HCT116 (cell line): ENCODE results near the gene HIRA. TPM values are rescaled to one million over a fixed set of nuclear protein-coding genes. Genes with fewer than 3 reads are reported as not detected.

Experiments used
- ATAC-seq: fragments of 200-7000 bp; cut with Tn5 transposase; 2 replicates; pipeline ENCODE4 v1.9.1; 2020; ENCODE audit warnings: mild to moderate bottlenecking, moderate library complexity
- BruUV-seq: library from RNA; stranded (reverse); fragments of 400-500 nt; replicated peaks from 2 replicates; lab custom pipeline; 2021; lab: Mats Ljungman, UMichigan
- CTCF ChIA-PET: fragments of 300-600 bp; sonication (Branson Sonifier 250); formaldehyde crosslinking; loops from one replicate; lab custom pipeline; 2021; ENCODE audit warnings: antibody characterized with exemption; lab: Charles Lee
- POLR2A ChIA-PET: fragments of 300-600, 350-600 bp; sonication (Branson Sonifier 250); formaldehyde crosslinking; loops from one replicate; lab custom pipeline; 2021; ENCODE audit warnings: antibody characterized with exemption; lab: Charles Lee
- RAD21 ChIA-PET, 2 experiments: fragments of 300-600 bp; sonication (Branson Sonifier 250); formaldehyde crosslinking; loops; one replicate each; lab custom pipeline; 2023; ENCODE audit warnings: low total read pairs in 2 of 2; ENCODE audit not compliant: uncharacterized antibody in 2 of 2, unreplicated experiment in 2 of 2, low non-redundant PET in 1 of 2; lab: Charles Lee
- DNase-seq: peaks from one replicate; pipeline ENCODE4 v3.0.0-alpha.2; 2010; ENCODE audit warnings: low read depth, low spot score
- H2AFZ ChIP-seq: fragments of 200-600 bp; shearing (Covaris generic), sonication (generic); 2 replicates; pipeline ENCODE4 v1.6.1; 2017; ENCODE audit warnings: low read depth, mixed run types, mixed read lengths, antibody characterized with exemption, low read length; ENCODE audit not compliant: poor library complexity, severe bottlenecking
- H3K27ac ChIP-seq: 2 replicates; pipeline ENCODE4 v1.5.1; 2012; ENCODE audit warnings: low read depth, low read length
- H3K27me3 ChIP-seq: fragments of 200-600 bp; sonication (generic); 2 replicates; pipeline ENCODE4 v1.6.1; 2016; ENCODE audit warnings: mixed run types, low read length, mixed read lengths; ENCODE audit not compliant: insufficient read depth
- H3K36me3 ChIP-seq, 2 experiments: fragments of 200-500 bp in 1 of 2; fragments of 200-600 bp in 1 of 2; sonication (Bioruptor generic) in 1 of 2; sonication (generic) in 1 of 2; 2 replicates each; pipeline versions ENCODE4 v1.5.1 to v1.6.1; 2014 to 2016; ENCODE audit warnings: low read length in 2 of 2, inconsistent platforms in 1 of 2, mixed read lengths in 1 of 2, mixed run types in 1 of 2; ENCODE audit not compliant: insufficient read depth in 2 of 2, control insufficient read depth in 1 of 2
- H3K4me1 ChIP-seq, 2 experiments: fragments of 200-600 bp in 1 of 2; sonication (generic) in 1 of 2; 2 replicates each; pipeline versions ENCODE4 v1.5.1 to v1.6.1; 2012 to 2017; ENCODE audit warnings: low read length in 2 of 2, inconsistent platforms in 1 of 2, mild to moderate bottlenecking in 1 of 2, mixed read lengths in 1 of 2, mixed run types in 1 of 2, moderate library complexity in 1 of 2; ENCODE audit not compliant: insufficient read depth in 2 of 2, control insufficient read depth in 1 of 2
- H3K4me2 ChIP-seq: fragments of 200-600 bp; sonication (generic); 2 replicates; pipeline ENCODE4 v1.6.1; 2017; ENCODE audit warnings: mixed run types, low read length, mixed read lengths
- H3K4me3 ChIP-seq, 2 experiments: fragments of 200-600 bp in 1 of 2; sonication (generic) in 1 of 2; replicated peaks in 1 of 2; 2 replicates each; pipeline ENCODE4 v1.5.1; 2011 to 2016; ENCODE audit warnings: low read length in 2 of 2, control low read depth in 1 of 2, low read depth in 1 of 2, mild to moderate bottlenecking in 1 of 2, mixed read lengths in 1 of 2, mixed run types in 1 of 2
- H3K79me2 ChIP-seq: fragments of 200-600 bp; sonication (generic); 2 replicates; pipeline ENCODE4 v1.6.1; 2017; ENCODE audit warnings: mild to moderate bottlenecking, mixed run types, low read length, moderate library complexity, mixed read lengths; ENCODE audit not compliant: insufficient read depth
- H3K9ac ChIP-seq: fragments of 200-600 bp; sonication (generic); 2 replicates; pipeline ENCODE4 v1.6.1; 2016; ENCODE audit warnings: low read length, mixed read lengths
- H3K9me2 ChIP-seq: fragments of 200-600 bp; sonication (generic), shearing (Covaris generic); 2 replicates; pipeline ENCODE4 v1.6.1; 2017; ENCODE audit warnings: mixed run types, mild to moderate bottlenecking, moderate library complexity; ENCODE audit not compliant: insufficient read depth
- H3K9me3 ChIP-seq, 2 experiments: fragments of 200-500 bp in 1 of 2; fragments of 200-600 bp in 1 of 2; sonication (Bioruptor generic) in 1 of 2; sonication (generic) in 1 of 2; 2 replicates each; pipeline ENCODE4 v1.6.1; 2014 to 2017; ENCODE audit warnings: low read length in 2 of 2, mixed read lengths in 2 of 2, inconsistent platforms in 1 of 2, low read depth in 1 of 2, mild to moderate bottlenecking in 1 of 2, mixed run types in 1 of 2, moderate library complexity in 1 of 2; ENCODE audit not compliant: control insufficient read depth in 1 of 2, insufficient read depth in 1 of 2
- H4K20me1 ChIP-seq: fragments of 200-600 bp; sonication (generic), shearing (Covaris generic); 2 replicates; pipeline ENCODE4 v1.6.1; 2017; ENCODE audit warnings: mixed run types, mild to moderate bottlenecking, moderate library complexity; ENCODE audit not compliant: insufficient read depth
- CEBPB ChIP-seq: IDR thresholded peaks from 2 replicates; pipeline ENCODE4 v1.6.1; 2012; ENCODE audit warnings: low read depth
- CTCF ChIP-seq, 3 experiments: fragments of 200-600 bp in 1 of 3; sonication (generic) in 1 of 3; IDR thresholded peaks in 2 of 3; conservative IDR thresholded peaks in 1 of 3; 2 replicates each; pipeline ENCODE4 v1.5.1; 2012 to 2017; ENCODE audit warnings: low read depth in 2 of 3, low read length in 2 of 3, antibody characterized with exemption in 1 of 3, borderline replicate concordance in 1 of 3, control low read depth in 1 of 3, mild to moderate bottlenecking in 1 of 3, mixed read lengths in 1 of 3, mixed run types in 1 of 3, moderate library complexity in 1 of 3; ENCODE audit not compliant: insufficient read depth in 1 of 3
- EGR1 ChIP-seq: IDR thresholded peaks from 2 replicates; pipeline ENCODE4 v1.6.1; 2012; ENCODE audit warnings: low read depth
- EZH2 ChIP-seq: fragments of 200-600 bp; sonication (generic); IDR thresholded peaks from 2 replicates; pipeline ENCODE4 v1.6.1; 2017; ENCODE audit warnings: antibody characterized with exemption, mixed run types
- EZH2phosphoT487 ChIP-seq: fragments of 200-600 bp; IDR thresholded peaks from 2 replicates; pipeline ENCODE4 v1.6.1; 2018; ENCODE audit warnings: antibody characterized with exemption, borderline replicate concordance
- MAX ChIP-seq: IDR thresholded peaks from 2 replicates; pipeline ENCODE4 v1.6.1; 2012
- POLR2AphosphoS5 ChIP-seq: IDR thresholded peaks from 2 replicates; pipeline ENCODE4 v1.6.1; 2011; ENCODE audit warnings: mild to moderate bottlenecking, low read depth, low read length, moderate library complexity
- SIN3A ChIP-seq: IDR thresholded peaks from 2 replicates; pipeline ENCODE4 v1.6.1; 2012; ENCODE audit warnings: low read depth
- ZFX ChIP-seq: fragments of 450-650 bp; IDR thresholded peaks from 2 replicates; pipeline ENCODE4 v1.6.1; 2017
- ZNF274 ChIP-seq: fragments of 200-500 bp; sonication (Bioruptor generic); IDR thresholded peaks from 2 replicates; pipeline ENCODE4 v1.6.1; 2014; ENCODE audit warnings: mild to moderate bottlenecking, low read depth, low read length, inconsistent platforms
- intact Hi-C: fragments of 100-400 bp; cut with micrococcal nuclease; formaldehyde crosslinking; loops from 2 replicates; pipeline ENCODE4 v1.10.0; 2022
- total RNA-seq: library from RNA; stranded (reverse); gene quantifications from one replicate; pipeline ENCODE4 v1.2.1, GENCODE V29; 2021; ENCODE audit not compliant: unreplicated experiment

HIRA gene
- total RNA-seq, 1 experiment from 2014 or later: 30.6 TPM

- intact Hi-C loops: no loop called here
- peaks cover 32 to 41% of the 10 kb centered on the region in 2 experiments for H3K36me3 ChIP-seq
- no peak for ATAC-seq
- H3K4me2 ChIP-seq: no peak overlapping the region
- H3K9ac ChIP-seq: no peak overlapping the region
- DNase-seq: no peak
- ChIA-PET RAD21 (no interaction called here), CTCF (no interaction called here), POLR2A (no interaction called here)
- H3K9me2 ChIP-seq: no peaks in the 10 kb centered on the region
- no peak overlapping the region for H3K27ac ChIP-seq
- H3K79me2 ChIP-seq: no peaks in the 10 kb centered on the region
- H3K4me3 ChIP-seq: no peak overlapping the region
- peaks cover 9 to 17% of the 10 kb centered on the region in 2 experiments for H3K4me1 ChIP-seq
- BruUV-seq: no TSS peak
- H2AFZ ChIP-seq: no peak overlapping the region
- H3K27me3 ChIP-seq: no peaks in the 10 kb centered on the region
- H4K20me1 ChIP-seq: no peaks in the 10 kb centered on the region
- TF ChIP-seq EGR1 (no peak), MAX (no peak), ZFX (no peak), ZNF274 (no peak), CEBPB (no peak), EZH2phosphoT487 (no peak), SIN3A (no peak), CTCF (IDR thresholded peaks at IDR 0.05 in 2 of 3, conservative IDR thresholded peaks at IDR 0.05 in 1 of 3; ENCODE audit: borderline replicate concordance in 1 of 3, insufficient read depth in 1 of 3, low read depth in 2 of 3, low read length in 2 of 3) (no peak), EZH2 (no peak), POLR2AphosphoS5 (no peak)
- no peaks in the 10 kb centered on the region for H3K9me3 ChIP-seq
Measured at GRCh38 chr22:19376971-19377370, 54.6 kb downstream of the HIRA start.
